C4-2B (cell line): ENCODE results near the gene TNS3.

Experiments
- ZFX ChIP-seq: fragments of 450-650 bp; IDR thresholded peaks from 2 replicates; pipeline ENCODE4 v1.6.1; 2017
- TF ChIP-seq, protein P1 (sequence below): fragments of 450-650 bp; conservative IDR thresholded peaks from 2 replicates; pipeline ENCODE4 v1.5.1; 2017; ENCODE audit warnings: mild to moderate bottlenecking

- TF ChIP-seq, protein P1, sequence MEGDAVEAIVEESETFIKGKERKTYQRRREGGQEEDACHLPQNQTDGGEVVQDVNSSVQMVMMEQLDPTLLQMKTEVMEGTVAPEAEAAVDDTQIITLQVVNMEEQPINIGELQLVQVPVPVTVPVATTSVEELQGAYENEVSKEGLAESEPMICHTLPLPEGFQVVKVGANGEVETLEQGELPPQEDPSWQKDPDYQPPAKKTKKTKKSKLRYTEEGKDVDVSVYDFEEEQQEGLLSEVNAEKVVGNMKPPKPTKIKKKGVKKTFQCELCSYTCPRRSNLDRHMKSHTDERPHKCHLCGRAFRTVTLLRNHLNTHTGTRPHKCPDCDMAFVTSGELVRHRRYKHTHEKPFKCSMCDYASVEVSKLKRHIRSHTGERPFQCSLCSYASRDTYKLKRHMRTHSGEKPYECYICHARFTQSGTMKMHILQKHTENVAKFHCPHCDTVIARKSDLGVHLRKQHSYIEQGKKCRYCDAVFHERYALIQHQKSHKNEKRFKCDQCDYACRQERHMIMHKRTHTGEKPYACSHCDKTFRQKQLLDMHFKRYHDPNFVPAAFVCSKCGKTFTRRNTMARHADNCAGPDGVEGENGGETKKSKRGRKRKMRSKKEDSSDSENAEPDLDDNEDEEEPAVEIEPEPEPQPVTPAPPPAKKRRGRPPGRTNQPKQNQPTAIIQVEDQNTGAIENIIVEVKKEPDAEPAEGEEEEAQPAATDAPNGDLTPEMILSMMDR, result no peak
- TF ChIP-seq ZFX, result no peak
Measured at GRCh38 chr7:47393406-47393805, 188.5 kb downstream of the TNS3 start.
